Liver (tissue), 9 donors: ENCODE data around the gene ZNF837. TPM values are rescaled to one million over a fixed set of nuclear protein-coding genes. Genes with fewer than 3 reads are reported as not detected.
"Not testable (repeated sequence)": the region's sequence is repeated elsewhere in the genome, so short reads cannot be mapped to it uniquely, and the experiment has no call there.

Experiments used
- DNase-seq: peaks from one replicate; pipeline ENCODE4 v3.0.0-alpha.2; 2017; ENCODE audit warnings: low spot score
- H3K27ac ChIP-seq, 2 donors: one replicate each; pipeline ENCODE4 v1.7.0; 2013; ENCODE audit warnings: inconsistent platforms in 2 of 2, low read length in 2 of 2, control low read depth in 1 of 2, low read depth in 1 of 2, mild to moderate bottlenecking in 1 of 2
- H3K27me3 ChIP-seq, 4 donors: one replicate each; pipeline versions ENCODE4 v1.6.1 to v1.7.0; 2013; ENCODE audit warnings: low read length in 3 of 4, inconsistent platforms in 1 of 4, mild to moderate bottlenecking in 1 of 4, moderate library complexity in 1 of 4; ENCODE audit not compliant: control insufficient read depth in 4 of 4, insufficient read depth in 4 of 4
- H3K36me3 ChIP-seq, 4 donors: one replicate each; pipeline versions ENCODE4 v1.6.1 to v1.7.0; 2013; ENCODE audit warnings: low read length in 3 of 4, mild to moderate bottlenecking in 3 of 4, low read depth in 1 of 4, moderate library complexity in 1 of 4; ENCODE audit not compliant: control insufficient read depth in 4 of 4, insufficient read depth in 3 of 4
- H3K4me1 ChIP-seq, 4 donors: one replicate each; pipeline versions ENCODE4 v1.6.1 to v1.7.0; 2013; ENCODE audit warnings: low read length in 3 of 4, mild to moderate bottlenecking in 3 of 4, moderate library complexity in 1 of 4; ENCODE audit not compliant: control insufficient read depth in 4 of 4, insufficient read depth in 4 of 4
- H3K4me3 ChIP-seq, 3 donors: one replicate each; pipeline versions ENCODE4 v1.6.1 to v1.7.0; 2013; ENCODE audit warnings: low read length in 3 of 3, control low read depth in 1 of 3, low read depth in 1 of 3, mild to moderate bottlenecking in 1 of 3
- H3K9ac ChIP-seq, 2 donors: one replicate each; pipeline ENCODE4 v1.7.0; 2013; ENCODE audit warnings: low read length in 2 of 2, mild to moderate bottlenecking in 2 of 2, moderate library complexity in 2 of 2, control low read depth in 1 of 2, low read depth in 1 of 2
- H3K9me3 ChIP-seq, 4 donors: one replicate each; pipeline versions ENCODE4 v1.6.1 to v1.7.0; 2013; ENCODE audit warnings: low read length in 3 of 4; ENCODE audit not compliant: control insufficient read depth in 4 of 4
- EGR1 ChIP-seq, 2 donors: IDR thresholded peaks; 2 replicates each; pipeline ENCODE4 v1.6.1; 2016 to 2018; ENCODE audit warnings: antibody characterized with exemption in 2 of 2, low read depth in 2 of 2
- FOXA2 ChIP-seq: IDR thresholded peaks from 2 replicates; pipeline ENCODE4 v1.6.1; 2016; ENCODE audit warnings: antibody characterized with exemption
- GABPA ChIP-seq, 2 donors: IDR thresholded peaks in 1 of 2; conservative IDR thresholded peaks in 1 of 2; 2 replicates each; pipeline ENCODE4 v1.6.1; 2016; ENCODE audit warnings: antibody characterized with exemption in 2 of 2, mild to moderate bottlenecking in 1 of 2, moderate library complexity in 1 of 2
- HNF4A ChIP-seq, 2 donors: conservative IDR thresholded peaks; 2 replicates each; pipeline ENCODE4 v1.6.1; 2016; ENCODE audit warnings: antibody characterized with exemption in 2 of 2, mild to moderate bottlenecking in 2 of 2
- HNF4G ChIP-seq: IDR thresholded peaks from 2 replicates; pipeline ENCODE4 v1.6.1; 2016; ENCODE audit warnings: antibody characterized with exemption
- JUND ChIP-seq, 2 donors: IDR thresholded peaks; 2 replicates each; pipeline ENCODE4 v1.6.1; 2016; ENCODE audit warnings: antibody characterized with exemption in 2 of 2
- MAX ChIP-seq: IDR thresholded peaks from 2 replicates; pipeline ENCODE4 v1.6.1; 2016; ENCODE audit warnings: antibody characterized with exemption
- NR2F2 ChIP-seq: IDR thresholded peaks from 2 replicates; pipeline ENCODE4 v1.6.1; 2016; ENCODE audit warnings: antibody characterized with exemption
- RAD21 ChIP-seq, 2 donors: IDR thresholded peaks; 2 replicates each; pipeline ENCODE4 v1.6.1; 2016; ENCODE audit warnings: antibody characterized with exemption in 2 of 2, mild to moderate bottlenecking in 2 of 2
- REST ChIP-seq: IDR thresholded peaks from 2 replicates; pipeline ENCODE4 v1.6.1; 2016; ENCODE audit warnings: antibody characterized with exemption, mild to moderate bottlenecking
- RXRA ChIP-seq, 2 donors: IDR thresholded peaks; 2 replicates each; pipeline ENCODE4 v1.6.1; 2017 to 2018; ENCODE audit warnings: antibody characterized with exemption in 2 of 2, mild to moderate bottlenecking in 1 of 2
- SP1 ChIP-seq: IDR thresholded peaks from 2 replicates; pipeline ENCODE4 v1.6.1; 2018; ENCODE audit warnings: antibody characterized with exemption, mild to moderate bottlenecking
- YY1 ChIP-seq: IDR thresholded peaks from 2 replicates; pipeline ENCODE4 v1.6.1; 2016; ENCODE audit warnings: antibody characterized with exemption, mild to moderate bottlenecking
- WGBS: extraction: QIAGEN DNeasy Blood & Tissue Kit; methylation state at CpG from one replicate; pipeline ENCODE4 v1.1.7; 2013; 5-methylcytosine and 5-hydroxymethylcytosine counted together
- polyA plus RNA-seq, 2 donors: library from polyadenylated mRNA; stranded (reverse) in 1 of 2; unstranded in 1 of 2; fragments of 200-250 nt in 1 of 2; fragments of >200 nt in 1 of 2; fragmentation: Nextera tagmentation in 1 of 2; extraction: Ambion mirVana in 1 of 2; gene quantifications; one replicate each; pipeline versions ENCODE4 v1.2.1 to v1.2.3, GENCODE V29; 2013 to 2015
- total RNA-seq, 2 donors: library from RNA; depleted of rRNA; stranded (reverse); fragments of >200 nt; gene quantifications; one replicate each; pipeline ENCODE4 v1.2.3, GENCODE V29; 2014
- donor health status: healthy.
- donor health status: healthy.
- donor health status: healthy.
- donor health status: healthy.
- donor health status: healthy.

ZNF837 gene
- total and polyA plus RNA-seq, 4 donors, result 0.54 to 3.6 (median 2.3) TPM

- no peak for DNase-seq
- H3K27me3 ChIP-seq, result no peaks in the 10 kb centered on the region
- H3K4me3 ChIP-seq, result peak overlapping the region in 1 of 3 donors; percentile 65
- H3K27ac ChIP-seq, result peak overlapping the region; percentile 24 to 37
- H3K9me3 ChIP-seq, result no peaks in the 10 kb centered on the region
- WGBS, result 30% methylated on average over 8 of the region's 8 CpGs
- H3K9ac ChIP-seq, result no peak overlapping the region
- peaks cover 0 to 6% (median 2%) of the 10 kb centered on the region in 4 donors for H3K36me3 ChIP-seq
- H3K4me1 ChIP-seq, result peaks cover 19 to 65% (median 56%) of the 10 kb centered on the region in 4 donors
- TF ChIP-seq GABPA (IDR thresholded peaks at IDR 0.05 in 1 of 2, conservative IDR thresholded peaks at IDR 0.05 in 1 of 2) (no peak), NR2F2 (peak; percentile 25), HNF4A (conservative IDR thresholded peaks at IDR 0.05) (peak; percentile 46 to 54), RXRA (IDR thresholded peaks at IDR 0.05) (peak; percentile 33 to 38), FOXA2 (no peak), EGR1 (IDR thresholded peaks at IDR 0.05; ENCODE audit: low read depth in 2 of 2) (no peak)
Measured at GRCh38 chr19:58349590-58349989, 31.2 kb downstream of the ZNF837 start.

GRCh38 chr19:58348080-58348479, 32.8 kb downstream of the ZNF837 start:
- not testable (repeated sequence) for H3K27me3 ChIP-seq, H3K9me3 ChIP-seq, DNase-seq, H3K9ac ChIP-seq, H3K36me3 ChIP-seq
- H3K27ac ChIP-seq, result peak overlapping the region; percentile 41 to 68
- WGBS, result 41% methylated on average over 12 of the region's 12 CpGs
- H3K4me3 ChIP-seq, result peak overlapping the region in 1 of 3 donors; percentile 43
- peaks cover 14 to 53% (median 44%) of the 10 kb centered on the region in 4 donors for H3K4me1 ChIP-seq
- TF ChIP-seq RAD21 (IDR thresholded peaks at IDR 0.05), result peak in 1 of 2 donors; percentile 8
- TF ChIP-seq HNF4A (conservative IDR thresholded peaks at IDR 0.05), result peak; percentile 47 to 61
- TF ChIP-seq RXRA (IDR thresholded peaks at IDR 0.05), result peak; percentile 23 to 44
- peak; percentile 8 for TF ChIP-seq SP1

GRCh38 chr19:58346961-58347929, 33.6 kb downstream of the ZNF837 start:
- Histone ChIP-seq H3K9me3 (no peaks in the 10 kb centered on the region), H3K9ac (no peak overlapping the region), H3K36me3 (peaks cover 0 to 6% (median 2%) of the 10 kb centered on the region in 4 donors), H3K27me3 (no peaks in the 10 kb centered on the region), H3K4me1 (peaks cover 14 to 48% (median 41%) of the 10 kb centered on the region in 4 donors), H3K4me3 (peak overlapping the region in 1 of 3 donors; percentile 43), H3K27ac (peak overlapping the region; percentile 20 to 68)
- TF ChIP-seq HNF4G, result no peak
- no peak for TF ChIP-seq JUND (IDR thresholded peaks at IDR 0.05)
- TF ChIP-seq RXRA (IDR thresholded peaks at IDR 0.05), result no peak
- no peak for TF ChIP-seq REST
- TF ChIP-seq YY1, result no peak
- TF ChIP-seq SP1, result no peak
- TF ChIP-seq MAX, result no peak
- TF ChIP-seq RAD21 (IDR thresholded peaks at IDR 0.05), result no peak
- WGBS, result 47% methylated on average over 82 of the region's 82 CpGs
- DNase-seq, result peak; percentile 73
